Renal cortex interstitium (tissue), 11 donors: ENCODE results near the gene MSANTD1. TPM values are rescaled to one million over a fixed set of nuclear protein-coding genes. Genes with fewer than 3 reads are reported as not detected.

Experiments used
- DNase-seq, 11 donors: peaks; one replicate each; pipeline ENCODE4 v3.0.0-alpha.2; 2013; ENCODE audit warnings: low read depth in 9 of 11, low spot score in 4 of 11; ENCODE audit errors: extremely low read depth in 1 of 11
- polyA plus RNA-seq, 3 donors: library from polyadenylated mRNA; unstranded; fragments of 120-200 nt; gene quantifications; one replicate each; pipeline ENCODE4 v1.2.1, GENCODE V29; 2013; ENCODE audit not compliant: insufficient read length in 3 of 3

MSANTD1 gene
- polyA plus RNA-seq, 3 donors = 0.55 to 1.1 (median 0.64) TPM

DNA sequence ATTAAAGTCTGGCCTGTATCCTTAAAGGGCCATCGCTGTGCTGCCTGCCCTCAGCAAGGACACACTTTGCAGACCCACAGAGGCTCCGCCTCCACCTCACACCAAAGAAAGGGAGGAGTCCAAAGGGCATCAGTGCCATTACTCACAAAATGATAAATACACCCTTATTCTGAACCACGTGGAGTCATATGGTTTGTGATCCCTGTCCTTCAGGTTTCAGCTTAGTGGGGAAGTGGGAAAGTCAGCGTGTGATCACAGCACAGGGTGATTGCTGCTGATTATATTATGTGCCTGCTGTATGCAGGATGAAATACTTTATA, 35.9 kb upstream of the MSANTD1 start:
- DNase-seq = no peak

DNA sequence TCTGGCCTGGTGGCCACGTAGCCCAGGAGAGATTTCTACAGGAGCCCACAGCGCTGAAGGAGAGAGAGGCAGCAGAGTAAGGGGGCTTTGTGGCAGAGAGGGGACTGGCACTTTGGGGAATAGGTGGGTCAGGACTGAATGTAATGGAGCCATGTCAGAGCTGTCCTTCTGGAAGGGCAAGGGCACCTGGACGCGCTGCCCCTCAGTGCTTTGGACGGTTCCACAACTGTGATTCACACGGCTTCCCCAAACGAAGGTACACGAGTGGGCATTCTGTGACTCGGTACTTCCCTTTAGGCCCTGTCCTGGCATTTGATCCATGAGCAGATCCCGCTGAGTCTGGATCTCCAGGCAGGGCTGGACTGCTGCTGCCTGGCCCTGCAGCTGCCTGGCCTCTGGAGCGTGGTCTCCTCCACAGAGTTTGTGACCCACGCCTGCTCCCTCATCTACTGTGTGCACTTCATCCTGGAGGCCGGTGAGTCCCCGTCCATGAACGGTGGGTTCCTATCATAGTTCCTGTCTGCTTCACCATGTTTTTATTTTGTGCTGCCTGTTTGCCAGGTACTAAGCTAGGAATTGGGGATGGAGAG, 35.2 kb upstream of the MSANTD1 start:
- DNase-seq = no peak

DNA sequence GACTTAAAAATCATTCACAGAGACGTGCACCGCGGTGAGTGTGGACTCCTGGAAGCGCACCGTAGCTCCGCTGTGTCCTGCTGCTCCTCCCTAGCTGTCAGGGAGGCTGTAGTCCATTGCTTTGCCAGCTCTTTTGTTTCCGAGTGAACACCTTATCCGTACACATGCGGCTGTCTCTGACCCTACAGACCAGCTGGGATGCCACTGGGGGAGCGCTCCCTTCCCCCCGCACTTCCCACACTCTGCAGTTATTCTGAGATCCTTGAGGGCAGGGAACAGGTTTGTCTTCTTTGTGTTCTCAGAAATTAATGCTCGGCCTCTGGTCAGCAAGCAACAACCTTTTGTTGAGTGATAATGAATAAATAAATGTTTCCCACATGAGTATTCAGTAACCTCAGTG, 33.7 kb upstream of the MSANTD1 start:
- no peak for DNase-seq

DNA sequence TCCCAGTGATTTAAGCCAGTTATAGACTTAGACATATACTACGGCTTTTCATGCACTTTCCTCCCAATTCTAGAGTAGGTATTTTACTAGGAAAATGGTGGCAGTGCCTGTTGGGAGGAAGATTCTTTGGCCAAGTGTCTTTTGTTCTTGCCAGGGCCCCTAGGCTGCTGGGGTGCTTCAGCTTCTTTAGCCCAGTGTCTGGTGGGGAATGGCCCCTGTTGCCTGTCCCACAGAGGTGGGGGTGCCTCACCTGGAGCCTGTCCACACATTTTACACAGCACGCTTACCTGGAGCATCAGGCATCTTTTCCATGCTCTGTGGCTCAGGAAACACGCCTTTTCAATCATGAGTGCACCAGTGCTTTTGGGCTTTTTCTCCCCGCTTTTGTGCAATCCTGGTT, 33.2 kb upstream of the MSANTD1 start:
- no peak for DNase-seq

DNA sequence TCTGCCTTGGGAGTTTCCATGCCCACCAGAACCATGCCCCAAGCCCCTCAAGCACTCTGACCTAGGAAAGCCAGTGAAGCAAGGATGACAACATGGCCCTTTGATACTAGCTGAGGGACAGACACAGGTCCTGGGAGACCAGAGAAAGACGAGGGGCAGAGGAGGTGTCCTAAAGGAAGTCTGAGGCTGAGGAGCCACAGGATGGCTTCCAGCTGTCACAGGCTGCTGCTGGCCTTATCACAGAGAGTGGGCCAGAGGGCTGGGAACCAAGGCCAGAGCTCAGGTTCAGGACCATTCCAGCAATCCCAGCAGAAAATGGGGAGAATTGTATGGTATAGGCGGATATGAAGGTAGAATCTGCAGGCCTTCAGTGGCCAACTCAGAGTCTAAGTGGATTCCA, 31.7 kb upstream of the MSANTD1 start:
- no peak for DNase-seq

DNA sequence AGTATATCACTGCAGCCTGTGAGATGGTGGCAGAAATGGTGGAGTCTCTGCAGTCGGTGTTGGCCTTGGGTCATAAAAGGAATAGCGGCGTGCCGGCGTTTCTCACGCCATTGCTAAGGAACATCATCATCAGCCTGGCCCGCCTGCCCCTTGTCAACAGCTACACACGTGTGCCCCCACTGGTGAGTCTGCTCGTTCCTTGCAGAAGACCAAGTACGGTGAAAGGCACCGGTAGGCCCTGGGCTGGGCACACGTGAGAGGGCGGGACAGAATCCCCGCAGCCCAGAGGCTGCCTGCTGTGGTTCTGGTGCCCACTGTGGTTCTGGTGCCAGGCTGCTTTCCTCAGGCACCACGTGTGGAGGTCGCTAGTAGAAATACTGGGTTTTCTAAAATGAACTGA, 31.2 kb upstream of the MSANTD1 start:
- no peak for DNase-seq

DNA sequence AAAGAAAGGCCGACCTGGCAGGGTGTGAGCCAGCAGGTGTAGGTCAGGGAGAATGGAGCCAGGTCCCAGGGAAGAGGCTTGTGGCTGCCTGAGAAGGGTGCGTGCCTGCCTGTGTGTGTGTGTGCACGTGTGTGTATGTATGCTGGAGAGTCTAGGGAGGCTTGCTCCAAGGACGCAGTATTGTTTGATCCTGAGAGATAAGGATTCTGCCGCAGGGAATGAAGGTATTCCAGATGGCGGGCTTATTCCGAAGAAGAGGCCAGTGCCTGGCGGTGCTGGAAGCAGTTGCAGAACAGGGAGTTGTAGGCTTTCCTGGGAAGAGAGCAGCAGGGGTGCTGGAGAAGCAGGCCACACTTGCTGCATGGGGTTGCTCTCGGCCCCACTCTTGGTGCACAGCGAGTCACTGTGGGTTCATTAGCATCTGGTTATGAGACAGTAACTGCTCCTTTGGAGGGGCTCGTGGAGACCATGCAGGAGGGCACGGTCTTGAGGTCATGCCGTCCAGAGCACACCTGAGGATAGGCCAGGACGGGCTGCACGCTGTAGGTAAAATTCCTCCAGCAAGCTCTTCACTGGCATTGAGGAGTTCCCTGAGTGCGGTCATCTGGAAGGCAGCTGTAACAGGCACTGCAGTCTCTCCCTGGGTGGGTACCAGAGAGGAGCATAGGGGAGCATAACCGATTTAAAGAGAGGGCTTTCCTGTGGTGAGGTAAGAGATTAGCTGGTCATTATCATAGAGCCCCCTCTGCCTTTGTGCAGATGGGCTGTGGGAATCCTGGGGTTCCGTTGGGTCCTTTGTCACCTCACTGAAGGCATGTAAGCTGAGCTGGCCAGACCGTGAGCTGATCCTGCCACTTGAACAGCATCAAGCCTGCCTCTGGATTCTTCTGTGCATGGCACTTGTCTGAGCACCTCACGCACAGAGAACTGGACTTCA, 29.9 kb upstream of the MSANTD1 start:
- no peak for DNase-seq

DNA sequence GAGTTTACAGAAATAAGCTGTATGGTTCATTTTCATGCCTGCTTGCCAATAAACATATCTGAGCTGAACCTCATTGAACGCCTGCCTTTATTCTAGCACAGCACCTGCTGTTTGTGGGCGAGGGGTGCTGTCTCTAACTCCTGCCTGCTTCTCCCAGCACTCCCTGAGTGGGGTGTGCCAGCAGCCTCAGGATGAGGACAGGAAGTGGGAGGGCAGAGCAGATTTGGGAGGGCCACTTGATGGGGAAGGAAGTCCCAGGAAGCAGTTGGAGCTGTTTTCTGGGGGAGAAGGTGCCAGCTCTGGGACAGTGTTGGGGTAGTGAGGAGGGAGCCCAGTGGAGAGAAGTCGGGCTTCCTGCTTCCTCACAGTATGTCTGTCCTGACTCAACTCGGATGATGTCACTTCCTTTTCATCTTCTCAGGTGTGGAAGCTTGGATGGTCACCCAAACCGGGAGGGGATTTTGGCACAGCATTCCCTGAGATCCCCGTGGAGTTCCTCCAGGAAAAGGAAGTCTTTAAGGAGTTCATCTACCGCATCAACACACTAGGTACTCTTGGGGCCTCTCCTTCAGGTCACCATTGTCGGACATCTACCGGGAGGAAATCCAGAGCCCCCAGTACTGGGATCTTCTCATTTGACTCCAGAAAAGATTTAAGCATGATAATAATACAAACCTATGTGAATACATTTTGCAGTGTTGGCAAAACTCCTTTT, 29.0 kb upstream of the MSANTD1 start:
- no peak for DNase-seq

DNA sequence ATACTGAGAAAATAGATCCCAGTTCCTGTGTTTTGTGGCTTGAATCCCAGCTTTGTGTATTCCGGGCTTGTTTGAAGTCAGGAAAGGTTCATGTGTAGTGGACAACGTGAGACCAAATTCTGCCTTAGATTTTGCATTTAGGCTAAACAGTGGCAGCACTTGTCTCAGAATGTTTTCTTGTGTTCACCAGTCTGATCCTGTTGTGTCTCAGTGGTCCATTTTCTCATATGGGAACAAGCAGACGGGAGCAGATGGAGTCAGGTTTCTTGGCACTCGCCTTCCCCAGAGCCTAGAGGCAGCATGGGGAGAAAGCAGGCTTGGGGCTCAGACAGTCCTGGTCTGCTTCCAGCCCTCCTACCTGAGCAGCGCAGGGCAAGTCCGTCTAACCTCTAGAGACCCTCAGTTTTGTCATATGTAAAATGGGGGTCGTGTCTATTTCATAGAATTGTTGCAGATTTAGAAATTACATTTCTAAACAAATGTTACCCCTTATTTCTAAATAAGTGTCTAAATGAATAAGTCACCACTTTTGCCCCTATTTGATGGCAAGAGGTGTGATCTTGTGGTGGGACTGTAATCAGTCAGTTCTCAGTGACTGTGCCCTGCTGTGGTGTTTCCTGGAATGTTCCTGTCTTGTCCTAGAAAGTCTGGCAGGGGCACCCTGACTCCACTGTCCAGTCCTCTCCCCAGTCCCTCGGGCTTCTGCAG, 28.3 kb upstream of the MSANTD1 start:
- DNase-seq = no peak

DNA sequence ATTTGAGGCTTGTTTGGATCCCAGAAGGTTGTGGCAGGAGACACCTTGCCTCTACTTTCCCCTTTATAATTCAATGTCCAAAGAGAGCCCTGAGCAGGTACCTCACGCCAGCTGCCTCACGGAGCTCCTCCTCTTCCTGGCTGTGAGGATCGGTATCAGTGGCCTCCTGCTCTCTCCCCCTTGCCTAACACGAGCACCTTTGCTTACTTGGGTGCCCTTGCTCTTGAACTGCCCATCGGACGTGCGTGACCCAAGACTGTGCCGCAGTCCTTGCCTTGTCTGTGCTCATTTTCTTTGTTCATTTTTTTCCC, 27.8 kb upstream of the MSANTD1 start:
- DNase-seq = no peak

DNA sequence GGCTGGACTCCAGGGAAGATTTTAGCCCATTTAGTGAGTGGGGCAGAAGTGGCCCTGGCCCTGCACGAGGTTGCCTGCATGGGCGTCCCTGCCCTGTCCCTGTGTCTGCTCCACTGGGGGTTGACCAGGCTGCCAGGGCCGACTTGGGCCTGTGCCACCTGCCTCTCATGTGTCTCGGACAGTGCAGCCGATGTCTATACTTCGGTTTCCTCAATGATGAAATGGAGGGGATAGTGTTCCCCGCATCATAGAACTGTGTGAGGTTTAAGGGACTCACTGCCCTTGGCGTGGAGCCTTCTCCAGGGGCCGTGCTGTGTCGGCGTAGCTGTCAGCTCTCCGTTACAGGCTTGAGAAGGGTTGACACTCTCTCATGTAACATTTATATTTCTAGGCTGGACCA, 27.0 kb upstream of the MSANTD1 start:
- DNase-seq = no peak

DNA sequence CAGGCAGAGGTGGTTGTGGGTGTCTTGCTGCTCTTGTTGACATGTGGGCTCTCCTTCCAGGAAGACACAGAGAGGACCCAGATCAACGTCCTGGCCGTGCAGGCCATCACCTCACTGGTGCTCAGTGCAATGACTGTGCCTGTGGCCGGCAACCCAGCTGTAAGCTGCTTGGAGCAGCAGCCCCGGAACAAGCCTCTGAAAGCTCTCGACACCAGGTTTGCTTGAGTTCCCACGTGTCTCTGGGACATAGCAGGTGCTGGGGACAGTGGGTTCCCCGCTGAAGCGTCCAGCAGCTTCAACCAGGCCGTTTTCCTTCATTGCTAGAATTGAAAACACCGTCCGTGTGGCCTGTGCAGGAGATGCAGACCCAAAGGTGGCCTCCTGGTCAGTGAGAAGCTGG, 25.6 kb upstream of the MSANTD1 start:
- no peak for DNase-seq

DNA sequence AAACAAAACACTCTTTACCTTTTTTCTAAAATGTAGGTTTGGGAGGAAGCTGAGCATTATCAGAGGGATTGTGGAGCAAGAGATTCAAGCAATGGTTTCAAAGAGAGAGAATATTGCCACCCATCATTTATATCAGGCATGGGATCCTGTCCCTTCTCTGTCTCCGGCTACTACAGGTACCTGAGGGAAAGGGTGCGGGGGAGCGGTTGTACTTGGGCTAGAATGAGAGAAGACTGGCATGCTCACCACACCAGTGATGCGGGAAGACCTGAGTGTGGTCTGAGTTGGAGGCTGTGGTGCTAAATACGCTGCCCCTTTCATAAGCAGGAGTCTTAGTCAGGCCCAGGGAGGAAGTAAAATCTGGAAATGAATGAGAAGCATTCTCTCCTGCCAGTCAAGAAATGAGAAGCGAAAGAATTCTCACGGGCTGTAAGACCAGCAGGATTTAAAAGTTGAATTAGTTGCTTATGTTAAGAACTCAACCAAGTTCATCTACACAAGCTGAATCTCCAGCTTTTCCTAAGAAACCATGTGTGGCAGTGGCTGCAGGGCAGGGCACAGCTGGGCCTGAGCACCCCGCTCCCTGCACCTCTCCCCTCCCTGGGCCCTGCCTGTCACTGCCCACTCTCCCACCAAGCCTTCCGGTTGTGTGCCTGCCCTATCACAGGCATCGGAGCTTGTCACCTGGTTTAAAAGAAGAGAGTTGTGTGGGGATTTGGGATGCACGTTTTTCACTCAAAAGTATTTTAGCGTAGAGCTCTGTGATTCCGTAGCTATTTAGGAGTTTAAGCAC, 24.8 kb upstream of the MSANTD1 start:
- DNase-seq = no peak

DNA sequence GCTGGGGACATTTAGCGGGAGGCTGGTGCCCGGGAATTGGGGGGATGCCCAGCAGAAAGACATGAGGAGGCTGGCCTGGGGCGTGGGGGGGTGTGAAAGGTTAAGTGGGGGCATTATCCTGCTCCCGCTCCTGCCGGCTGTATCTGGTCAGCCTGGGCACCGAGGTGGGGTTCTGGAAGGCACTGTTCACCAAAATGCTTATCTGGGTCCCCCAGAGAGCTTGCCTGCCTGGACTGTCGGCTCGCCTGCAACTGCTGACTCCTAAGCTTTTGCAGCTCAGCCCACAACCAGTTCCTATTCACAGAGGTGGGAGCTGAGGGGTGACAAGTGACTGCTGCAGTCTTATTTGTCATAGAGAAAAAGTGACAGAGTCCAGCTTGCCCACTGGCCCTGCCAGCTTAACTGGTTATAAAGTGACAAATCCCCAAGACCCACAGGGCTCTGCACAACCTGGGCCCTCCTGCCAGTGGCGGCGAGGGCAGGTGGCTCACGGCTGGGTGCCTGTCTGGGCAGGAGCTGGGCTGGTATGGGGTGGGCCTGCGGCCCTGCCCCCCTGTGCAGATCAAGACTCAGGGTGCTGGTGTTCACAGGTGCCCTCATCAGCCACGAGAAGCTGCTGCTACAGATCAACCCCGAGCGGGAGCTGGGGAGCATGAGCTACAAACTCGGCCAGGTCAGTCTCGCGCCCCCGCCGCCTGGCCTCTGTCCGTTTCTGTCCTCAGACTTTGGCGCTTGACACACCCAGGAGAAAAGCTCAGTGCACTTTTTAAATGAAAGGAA, 23.7 kb upstream of the MSANTD1 start:
- no peak for DNase-seq

DNA sequence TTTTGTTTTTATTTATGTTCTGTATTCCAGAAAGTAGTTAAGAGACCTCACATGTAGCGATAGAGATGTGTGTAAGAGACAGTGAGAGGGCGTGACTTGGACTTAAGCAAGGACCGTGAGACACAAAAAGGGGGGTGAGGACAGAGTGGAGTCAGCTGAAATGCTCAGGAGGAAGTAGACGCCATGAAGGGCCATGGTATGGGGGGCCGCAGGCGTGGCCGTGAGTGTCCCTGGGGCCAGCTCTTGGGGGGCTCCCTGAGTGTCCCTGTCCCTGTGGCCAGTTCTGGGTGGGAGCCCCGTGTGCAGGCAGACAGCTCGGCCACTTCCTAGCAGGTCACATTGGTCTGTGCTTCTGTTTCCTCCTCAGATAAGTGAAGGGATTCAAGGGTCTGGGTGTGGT, 23.0 kb upstream of the MSANTD1 start:
- no peak for DNase-seq

DNA sequence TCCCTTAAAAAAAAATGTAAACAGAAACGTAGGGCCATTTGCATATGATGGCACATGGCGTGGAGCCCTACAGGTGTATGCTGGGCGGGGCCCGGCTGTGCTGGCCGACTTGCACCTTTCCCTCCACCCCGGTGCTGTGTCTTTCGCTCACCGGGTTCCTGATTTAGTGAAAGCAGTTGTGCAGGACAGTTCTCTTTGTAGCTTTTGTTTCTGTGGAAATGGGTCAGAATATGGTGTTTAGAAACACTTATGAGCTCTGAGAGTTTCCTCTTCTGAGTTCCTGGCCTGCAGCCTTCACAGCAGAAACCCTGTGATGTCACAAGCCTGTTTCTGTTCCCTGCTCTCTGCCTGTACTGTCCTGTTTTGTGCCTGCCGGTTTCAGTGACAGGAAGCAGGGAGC, 22.5 kb upstream of the MSANTD1 start:
- no peak for DNase-seq

DNA sequence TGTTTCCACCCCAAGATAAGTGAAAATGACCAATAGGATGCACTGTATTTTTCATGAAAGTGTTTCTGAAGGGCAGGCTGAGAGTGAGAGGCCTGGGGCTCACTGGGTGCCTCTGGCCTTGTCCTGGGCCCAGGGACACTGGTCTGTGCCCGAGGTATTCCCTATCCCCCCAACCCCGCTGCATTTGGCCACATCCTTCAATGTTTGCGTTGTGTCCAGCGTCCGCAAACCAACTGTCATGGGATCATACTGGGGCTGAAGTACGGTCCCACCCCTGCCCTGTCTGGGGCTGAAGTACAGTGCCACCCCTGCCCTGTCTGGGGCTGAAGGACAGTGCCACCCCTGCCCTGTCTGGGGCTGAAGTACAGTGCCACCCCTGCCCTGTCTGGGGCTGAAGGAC, 22.0 kb upstream of the MSANTD1 start:
- DNase-seq = no peak

DNA sequence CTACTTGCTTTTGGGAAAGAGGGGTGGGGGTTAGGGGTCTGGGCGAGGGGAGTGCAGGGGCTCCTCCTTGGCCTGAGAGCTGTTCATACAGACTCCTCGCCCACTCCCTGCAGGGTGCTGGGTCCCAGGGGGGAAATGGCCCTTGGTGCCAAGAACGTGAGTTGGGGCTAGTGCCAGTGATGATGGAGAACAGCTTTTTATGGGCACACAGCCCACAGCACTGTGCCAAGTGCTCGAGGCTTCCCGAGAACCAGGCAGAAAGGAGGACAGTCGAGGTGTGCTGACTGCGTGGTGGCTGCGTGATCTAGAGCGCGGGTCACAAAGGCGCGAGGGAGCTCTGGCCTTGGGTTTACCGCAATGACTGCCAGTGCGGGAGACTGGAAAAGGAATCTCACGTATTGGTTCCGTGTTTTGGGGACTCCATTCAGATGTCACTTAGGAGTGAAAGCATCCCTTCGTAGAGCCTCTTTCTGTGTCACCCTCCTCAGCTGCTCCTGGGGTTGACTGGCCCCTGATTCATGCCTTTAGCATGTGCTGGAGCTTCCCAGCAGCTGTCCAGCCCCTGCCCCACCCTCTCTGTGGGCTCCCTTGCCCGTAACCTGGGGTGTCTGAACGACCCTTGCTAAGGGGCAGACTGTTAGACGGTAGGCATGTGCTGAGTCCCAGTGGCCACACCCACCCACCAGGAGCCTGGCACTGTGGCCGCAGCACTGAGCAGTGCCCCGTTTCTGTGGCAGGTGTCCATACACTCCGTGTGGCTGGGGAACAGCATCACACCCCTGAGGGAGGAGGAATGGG, 20.9 kb upstream of the MSANTD1 start:
- DNase-seq = no peak
